KMS-11 (cell line): ENCODE measurements around the gene PHF13.

ENCODE experiments used
- H2AFZ ChIP-seq: fragments of 200-600 bp; sonication (generic); 2 replicates; pipeline ENCODE4 v1.6.1; 2016; ENCODE audit warnings: antibody characterized with exemption, mixed run types, low read depth
- H3K27ac ChIP-seq: fragments of 200-600 bp; sonication (generic); 2 replicates; pipeline ENCODE4 v1.6.1; 2016; ENCODE audit warnings: mild to moderate bottlenecking, mixed run types
- H3K27me3 ChIP-seq: fragments of 200-600 bp; sonication (generic); 2 replicates; pipeline ENCODE4 v1.6.1; 2017; ENCODE audit warnings: mild to moderate bottlenecking, low read depth, mixed run types, moderate library complexity; ENCODE audit not compliant: insufficient read depth
- H3K36me3 ChIP-seq: fragments of 200-600 bp; sonication (generic); 2 replicates; pipeline ENCODE4 v1.6.1; 2017; ENCODE audit warnings: mild to moderate bottlenecking, mixed run types; ENCODE audit not compliant: insufficient read depth
- H3K4me1 ChIP-seq: fragments of 200-600 bp; sonication (generic); 2 replicates; pipeline ENCODE4 v1.6.1; 2016; ENCODE audit warnings: mild to moderate bottlenecking, low read depth, mixed run types; ENCODE audit not compliant: poor library complexity, severe bottlenecking
- H3K4me2 ChIP-seq: fragments of 200-600 bp; sonication (generic); 2 replicates; pipeline ENCODE4 v1.7.0; 2016; ENCODE audit warnings: mild to moderate bottlenecking, mixed run types
- H3K4me3 ChIP-seq: fragments of 200-600 bp; sonication (generic); IDR thresholded peaks from 2 replicates; pipeline ENCODE4 v1.6.1; 2017; ENCODE audit warnings: low read depth, low read length, mixed read lengths; ENCODE audit not compliant: insufficient read depth
- H3K79me2 ChIP-seq: fragments of 200-600 bp; sonication (generic); 2 replicates; pipeline ENCODE4 v1.6.1; 2016; ENCODE audit warnings: low read depth, mixed run types; ENCODE audit not compliant: insufficient read depth
- H3K9ac ChIP-seq: fragments of 200-600 bp; sonication (generic); 2 replicates; pipeline ENCODE4 v1.6.1; 2016; ENCODE audit warnings: mild to moderate bottlenecking, mixed run types
- H4K20me1 ChIP-seq: fragments of 200-600 bp; sonication (generic); 2 replicates; pipeline ENCODE4 v1.6.1; 2016; ENCODE audit warnings: mild to moderate bottlenecking, mixed run types; ENCODE audit not compliant: insufficient read depth
- CTCF ChIP-seq: fragments of 200-600 bp; sonication (generic); conservative IDR thresholded peaks from 2 replicates; pipeline ENCODE4 v1.6.1; 2017; ENCODE audit warnings: low read depth, mild to moderate bottlenecking, antibody characterized with exemption, low read length, moderate library complexity, mixed read lengths

The PHF13 gene

GRCh38 chr1:6648556-6648955 lies 35.0 kb downstream of the PHF13 start:
- no peak overlapping the region for H3K9ac ChIP-seq
- H3K36me3 ChIP-seq: no peaks in the 10 kb centered on the region; the same call in 1 of the 2 replicates
- no peak overlapping the region for H3K4me3 ChIP-seq
- no peaks in the 10 kb centered on the region for H3K79me2 ChIP-seq
- no peak for TF ChIP-seq CTCF
- H4K20me1 ChIP-seq: no peaks in the 10 kb centered on the region
- no peaks in the 10 kb centered on the region for H3K4me1 ChIP-seq
- no peak overlapping the region for H3K4me2 ChIP-seq
- no peak overlapping the region for H3K27ac ChIP-seq
- no peaks in the 10 kb centered on the region for H3K27me3 ChIP-seq
- H2AFZ ChIP-seq: no peak overlapping the region

GRCh38 chr1:6651909-6652308 lies 38.4 kb downstream of the PHF13 start:
- H2AFZ ChIP-seq: no peak overlapping the region
- peaks cover 4% of the 10 kb centered on the region; the same call in 1 of the 2 replicates for H3K36me3 ChIP-seq
- H3K27ac ChIP-seq: no peak overlapping the region
- H4K20me1 ChIP-seq: no peaks in the 10 kb centered on the region
- H3K27me3 ChIP-seq: no peaks in the 10 kb centered on the region
- no peak for TF ChIP-seq CTCF
- H3K79me2 ChIP-seq: peaks cover 4% of the 10 kb centered on the region; the same call in 1 of the 2 replicates
- H3K9ac ChIP-seq: no peak overlapping the region
- H3K4me3 ChIP-seq: no peak overlapping the region
- H3K4me1 ChIP-seq: no peaks in the 10 kb centered on the region
- no peak overlapping the region for H3K4me2 ChIP-seq

GRCh38 chr1:6652986-6653385 lies 39.5 kb downstream of the PHF13 start:
- no peak overlapping the region for H3K4me3 ChIP-seq
- H3K27me3 ChIP-seq: no peaks in the 10 kb centered on the region
- H3K36me3 ChIP-seq: peaks cover 4% of the 10 kb centered on the region; the same call in 1 of the 2 replicates
- no peaks in the 10 kb centered on the region for H4K20me1 ChIP-seq
- no peak overlapping the region for H2AFZ ChIP-seq
- TF ChIP-seq CTCF: no peak
- H3K27ac ChIP-seq: no peak overlapping the region
- no peak overlapping the region for H3K4me2 ChIP-seq
- no peaks in the 10 kb centered on the region for H3K4me1 ChIP-seq
- H3K9ac ChIP-seq: no peak overlapping the region
- peaks cover 4% of the 10 kb centered on the region; the same call in 1 of the 2 replicates for H3K79me2 ChIP-seq

- H3K27ac ChIP-seq: no peak overlapping the region
- no peaks in the 10 kb centered on the region for H3K4me1 ChIP-seq
- no peaks in the 10 kb centered on the region for H4K20me1 ChIP-seq
- no peak for TF ChIP-seq CTCF
- H3K36me3 ChIP-seq: peaks cover 4% of the 10 kb centered on the region; the same call in 1 of the 2 replicates
- H3K4me2 ChIP-seq: no peak overlapping the region
- H3K79me2 ChIP-seq: peaks cover 4% of the 10 kb centered on the region; the same call in 1 of the 2 replicates
- no peak overlapping the region for H3K9ac ChIP-seq
- H3K4me3 ChIP-seq: no peak overlapping the region
- no peaks in the 10 kb centered on the region for H3K27me3 ChIP-seq
- H2AFZ ChIP-seq: no peak overlapping the region
These were observed 40.1 kb downstream of the PHF13 start for GRCh38 chr1:6653436-6654290.
